Aorta (tissue), 5 donors: ENCODE results near the gene HS3ST5. TPM values are rescaled to one million over a fixed set of nuclear protein-coding genes. Genes with fewer than 3 reads are reported as not detected.

ENCODE experiments used
- ATAC-seq: fragments of 200-7000 bp; cut with Tn5 transposase; one replicate; pipeline ENCODE4 v1.9.1; 2022; ENCODE audit warnings: moderate library complexity; ENCODE audit not compliant: low FRiP score
- DNase-seq, 2 donors: peaks; one replicate each; pipeline ENCODE4 v3.0.0-alpha.2; 2020
- H3K27ac ChIP-seq, 2 donors: one replicate each; pipeline ENCODE4 v1.5.1; 2013; ENCODE audit warnings: low read length in 2 of 2, mild to moderate bottlenecking in 2 of 2, moderate library complexity in 2 of 2, control low read depth in 1 of 2, inconsistent platforms in 1 of 2, low read depth in 1 of 2
- H3K27me3 ChIP-seq, 2 donors: one replicate each; pipeline ENCODE4 v1.6.1; 2013; ENCODE audit warnings: control low read depth in 1 of 2, low read length in 1 of 2, mild to moderate bottlenecking in 1 of 2, moderate library complexity in 1 of 2; ENCODE audit not compliant: insufficient read depth in 2 of 2, control insufficient read depth in 1 of 2
- H3K36me3 ChIP-seq, 2 donors: one replicate each; pipeline ENCODE4 v1.6.1; 2013; ENCODE audit warnings: control low read depth in 1 of 2, low read length in 1 of 2, mild to moderate bottlenecking in 1 of 2; ENCODE audit not compliant: insufficient read depth in 2 of 2, control insufficient read depth in 1 of 2
- H3K4me1 ChIP-seq, 2 donors: one replicate each; pipeline ENCODE4 v1.6.1; 2013; ENCODE audit warnings: low read length in 2 of 2, control low read depth in 1 of 2, mild to moderate bottlenecking in 1 of 2, moderate library complexity in 1 of 2; ENCODE audit not compliant: insufficient read depth in 2 of 2, control insufficient read depth in 1 of 2
- H3K4me3 ChIP-seq, 2 donors: one replicate each; pipeline ENCODE4 v1.5.1; 2013; ENCODE audit warnings: low read length in 2 of 2, control low read depth in 1 of 2, mild to moderate bottlenecking in 1 of 2
- H3K9me3 ChIP-seq: one replicate; pipeline ENCODE4 v1.6.1; 2013; ENCODE audit warnings: mild to moderate bottlenecking, low read length; ENCODE audit not compliant: control insufficient read depth
- WGBS, 2 donors: extraction: QIAGEN DNeasy Blood & Tissue Kit; methylation state at CpG; one replicate each; pipeline ENCODE4 v1.1.7; 2013; 5-methylcytosine and 5-hydroxymethylcytosine counted together
- intact Hi-C, 2 donors: fragments of 100-400 bp; cut with DNase I; formaldehyde crosslinking; loops; one replicate each; pipeline versions ENCODE4 v1.14.2 to v1.15.0; 2022
- polyA plus RNA-seq, 2 donors: library from polyadenylated mRNA; stranded (reverse); fragments of 200-250 nt; gene quantifications; one replicate each; pipeline ENCODE4 v1.2.3, GENCODE V29; 2013
- total RNA-seq, 2 donors: library from RNA; stranded (reverse); fragmentation: NEBNext Ultra II Directional; extraction: Animal tissue kit (Norgen Biotek cat#: 25700); gene quantifications; one replicate each; pipeline ENCODE4 v1.2.1, GENCODE V29; 2021
- donor health status: healthy with polysubstance abuse.
- donor health status: Bipolar disorder and iron deficiency.
- donor health status: DM: no; HTN: no; CAD: no.
- donor health status: DM: no; HTN: no; CAD: no.
- donor health status: DM: yes; HTN: yes; CAD: no.

Gene HS3ST5
- total and polyA plus RNA-seq, 4 donors = not detected

DNA sequence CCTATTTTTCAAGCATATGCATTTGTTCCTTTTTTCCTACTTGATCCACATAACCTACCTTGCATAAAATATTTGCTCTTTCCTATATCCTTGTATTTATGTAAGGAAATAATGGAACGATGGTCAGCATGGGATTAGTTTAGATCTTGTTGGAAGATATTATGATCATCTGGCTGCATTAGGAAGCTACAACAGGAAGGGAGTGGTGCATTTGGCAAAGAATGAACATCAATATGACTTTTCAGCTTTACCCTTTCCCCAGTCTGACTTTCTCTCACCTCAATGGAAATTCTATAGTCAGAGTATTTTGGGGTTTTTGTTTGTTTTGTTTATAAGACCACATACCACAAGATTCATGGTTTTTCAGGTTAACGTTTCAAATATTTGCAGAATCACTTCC is 66.0 kb downstream of the HS3ST5 start:
- Histone ChIP-seq H3K4me1 (no peaks in the 10 kb centered on the region), H3K27me3 (no peaks in the 10 kb centered on the region), H3K36me3 (no peaks in the 10 kb centered on the region), H3K4me3 (no peak overlapping the region), H3K27ac (no peak overlapping the region), H3K9me3 (no peaks in the 10 kb centered on the region)
- ATAC-seq = no peak
- no peak for DNase-seq
- WGBS, 2 donors = 70 to 77% methylated on average over 2 of the region's 2 CpGs
- intact Hi-C loops = no loop called here

GRCh38 chr6:114274836-114275235 is 68.0 kb downstream of the HS3ST5 start:
- ATAC-seq = no peak
- no peaks in the 10 kb centered on the region for H3K36me3 ChIP-seq
- no peaks in the 10 kb centered on the region for H3K27me3 ChIP-seq
- DNase-seq = no peak
- intact Hi-C loops = no loop called here
- no peaks in the 10 kb centered on the region for H3K9me3 ChIP-seq
- H3K4me3 ChIP-seq = no peak overlapping the region
- no peak overlapping the region for H3K27ac ChIP-seq
- no peaks in the 10 kb centered on the region for H3K4me1 ChIP-seq
- 82 to 89% methylated on average over 2 of the region's 2 CpGs for WGBS, 2 donors

- no peaks in the 10 kb centered on the region for H3K36me3 ChIP-seq
- H3K4me1 ChIP-seq = no peaks in the 10 kb centered on the region
- ATAC-seq = no peak
- no peaks in the 10 kb centered on the region for H3K9me3 ChIP-seq
- H3K27ac ChIP-seq = no peak overlapping the region
- intact Hi-C loops = no loop called here
- 47 to 48% methylated on average over 3 of the region's 3 CpGs for WGBS, 2 donors
- H3K4me3 ChIP-seq = no peak overlapping the region
- no peak for DNase-seq
- no peaks in the 10 kb centered on the region for H3K27me3 ChIP-seq
Observed at GRCh38 chr6:114272582-114272981, 70.2 kb downstream of the HS3ST5 start.

- intact Hi-C loops = no loop called here
- ATAC-seq = no peak
Observed at GRCh38 chr6:114271405-114271804, 71.4 kb downstream of the HS3ST5 start.

DNA sequence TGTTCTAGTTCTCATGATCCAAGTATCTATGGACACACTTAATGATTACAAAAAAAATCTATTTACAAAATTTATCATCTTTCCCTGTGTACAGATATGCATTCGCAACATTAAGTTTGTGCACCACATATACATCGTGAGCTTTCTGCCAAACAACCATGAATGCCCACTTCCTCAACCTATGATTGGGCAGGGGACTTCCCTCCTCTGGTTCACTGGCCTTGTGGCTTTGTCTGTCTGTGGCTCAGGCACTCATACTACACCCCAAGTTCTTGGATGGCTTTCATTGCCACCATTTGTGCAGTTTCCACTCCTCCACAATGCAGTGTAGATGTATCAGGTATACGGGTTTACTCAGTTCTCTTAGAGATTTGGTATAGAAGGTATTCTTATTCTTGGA is 74.9 kb downstream of the HS3ST5 start:
- ATAC-seq = no peak

More at GRCh38 chr6:114271405-114271804, 71.4 kb downstream of the HS3ST5 start:
- no peaks in the 10 kb centered on the region for H3K4me1 ChIP-seq
- no peaks in the 10 kb centered on the region for H3K27me3 ChIP-seq
- no peak for DNase-seq
- H3K27ac ChIP-seq = no peak overlapping the region
- H3K9me3 ChIP-seq = no peaks in the 10 kb centered on the region
- no peaks in the 10 kb centered on the region for H3K36me3 ChIP-seq
- no peak overlapping the region for H3K4me3 ChIP-seq

GRCh38 chr6:114260810-114261209 is 82.0 kb downstream of the HS3ST5 start:
- ATAC-seq (no peak), DNase-seq (no peak)
- no peaks in the 10 kb centered on the region for H3K36me3 ChIP-seq
- no peaks in the 10 kb centered on the region for H3K9me3 ChIP-seq
- no peaks in the 10 kb centered on the region for H3K27me3 ChIP-seq
- no peak overlapping the region for H3K4me3 ChIP-seq
- no peaks in the 10 kb centered on the region for H3K4me1 ChIP-seq
- 81 to 86% methylated on average over 3 of the region's 3 CpGs for WGBS, 2 donors
- intact Hi-C loops = no loop called here
- no peak overlapping the region for H3K27ac ChIP-seq

More for the DNA sequence above, 74.9 kb downstream of the HS3ST5 start:
- Histone ChIP-seq H3K4me3 (no peak overlapping the region), H3K9me3 (no peaks in the 10 kb centered on the region), H3K27ac (no peak overlapping the region), H3K27me3 (no peaks in the 10 kb centered on the region), H3K36me3 (no peaks in the 10 kb centered on the region), H3K4me1 (no peaks in the 10 kb centered on the region)
- WGBS, 2 donors = 92 to 94% methylated on average over 3 of the region's 3 CpGs
- intact Hi-C loops = no loop called here
- no peak for DNase-seq

GRCh38 chr6:114258376-114258775 is 84.4 kb downstream of the HS3ST5 start:
- no peak for DNase-seq
- ATAC-seq = no peak
- H3K27ac ChIP-seq = no peak overlapping the region
- H3K4me1 ChIP-seq = no peaks in the 10 kb centered on the region
- no peaks in the 10 kb centered on the region for H3K27me3 ChIP-seq
- WGBS, 2 donors = 43 to 45% methylated on average over 2 of the region's 2 CpGs
- no peak overlapping the region for H3K4me3 ChIP-seq
- H3K36me3 ChIP-seq = no peaks in the 10 kb centered on the region
- intact Hi-C loops = no loop called here
- no peaks in the 10 kb centered on the region for H3K9me3 ChIP-seq

DNA sequence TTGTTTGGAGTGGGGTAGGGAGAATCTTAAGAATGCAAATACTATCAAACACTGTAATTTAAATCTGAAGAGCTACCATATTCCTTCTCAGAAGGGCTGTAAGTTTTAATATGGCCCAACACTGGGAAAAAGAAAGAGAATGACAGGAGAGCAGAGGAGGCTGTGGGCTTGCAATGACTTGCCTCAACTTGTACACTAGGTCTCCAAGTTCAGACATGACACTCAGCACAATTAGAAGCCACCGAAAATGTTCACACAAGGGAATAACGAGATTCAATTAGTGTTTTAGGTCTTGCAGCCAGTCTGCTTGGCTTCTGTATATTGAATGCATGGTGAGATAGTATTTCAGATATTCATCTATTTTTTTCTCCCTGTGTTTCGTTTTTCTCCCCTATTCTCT is 89.4 kb downstream of the HS3ST5 start:
- DNase-seq (no peak), ATAC-seq (no peak)
- intact Hi-C loops = no loop called here
- Histone ChIP-seq H3K4me3 (no peak overlapping the region), H3K4me1 (no peaks in the 10 kb centered on the region), H3K27ac (no peak overlapping the region), H3K27me3 (no peaks in the 10 kb centered on the region), H3K9me3 (no peaks in the 10 kb centered on the region), H3K36me3 (no peaks in the 10 kb centered on the region)
- WGBS, 2 donors = 79 to 83% methylated on average over 3 of the region's 3 CpGs

DNA sequence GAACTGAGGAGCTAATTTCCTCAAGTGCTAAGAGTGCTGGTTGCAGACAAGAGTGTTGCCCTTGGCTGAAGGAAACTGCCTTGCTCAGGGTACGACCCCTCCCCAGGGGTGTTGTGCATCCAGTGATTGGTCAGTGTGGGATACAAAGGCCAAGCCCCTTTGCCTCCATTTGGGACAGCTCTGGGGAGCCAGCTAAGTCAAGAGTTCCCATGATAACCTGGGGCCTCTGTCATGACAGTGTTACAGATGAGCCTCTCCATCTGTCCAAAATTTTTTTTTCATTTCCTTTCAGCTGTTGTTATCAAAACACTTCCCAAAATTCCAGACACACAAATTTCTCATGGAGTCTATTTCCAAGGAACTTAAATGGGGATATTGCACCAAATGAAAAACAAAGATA is 93.3 kb downstream of the HS3ST5 start:
- Histone ChIP-seq H3K9me3 (no peaks in the 10 kb centered on the region), H3K4me1 (no peaks in the 10 kb centered on the region), H3K27ac (no peak overlapping the region), H3K27me3 (no peaks in the 10 kb centered on the region), H3K4me3 (no peak overlapping the region), H3K36me3 (no peaks in the 10 kb centered on the region)
- ATAC-seq = no peak
- 47 to 61% methylated on average over 1 of the region's 1 CpG for WGBS, 2 donors
- no peak for DNase-seq
- intact Hi-C loops = no loop called here
